Suprapubic skin (tissue), 4 donors: ENCODE data around the gene SERPINI1. TPM values are rescaled to one million over a fixed set of nuclear protein-coding genes. Genes with fewer than 3 reads are reported as not detected.

Source experiments
- DNase-seq, 2 donors: peaks; one replicate each; pipeline ENCODE4 v3.0.0-alpha.2; 2019; ENCODE audit warnings: low spot score in 2 of 2
- H3K27ac ChIP-seq: fragments of 200-600 bp; sonication (generic); one replicate; pipeline ENCODE4 v1.5.1; 2019
- H3K27me3 ChIP-seq: fragments of 200-600 bp; sonication (generic); one replicate; pipeline ENCODE4 v1.5.1; 2019
- H3K36me3 ChIP-seq: fragments of 200-600 bp; sonication (generic); one replicate; pipeline ENCODE4 v1.5.1; 2019
- H3K4me1 ChIP-seq: fragments of 200-600 bp; sonication (generic); one replicate; pipeline ENCODE4 v1.5.1; 2019
- H3K4me3 ChIP-seq: fragments of 200-600 bp; sonication (generic); one replicate; pipeline ENCODE4 v1.5.1; 2019; ENCODE audit warnings: mild to moderate bottlenecking
- H3K9me3 ChIP-seq: fragments of 200-600 bp; sonication (generic); one replicate; pipeline ENCODE4 v1.5.1; 2019
- EP300 ChIP-seq: sonication (generic); formaldehyde crosslinking; IDR thresholded peaks from one replicate; pipeline ENCODE4 v1.6.1; 2017; ENCODE audit warnings: antibody characterized with exemption
- POLR2A ChIP-seq, 2 donors: fragments of 450-650 bp; IDR thresholded peaks; one replicate each; pipeline ENCODE4 v1.6.1; 2017; ENCODE audit warnings: antibody characterized with exemption in 2 of 2, mild to moderate bottlenecking in 2 of 2, moderate library complexity in 2 of 2
- POLR2AphosphoS5 ChIP-seq, 3 donors: sonication (generic); formaldehyde crosslinking; IDR thresholded peaks; one replicate each; pipeline ENCODE4 v1.6.1; 2017; ENCODE audit warnings: antibody characterized with exemption in 3 of 3
- WGBS: methylation state at CpG from one replicate; pipeline ENCODE4 v1.1.5; 2018; 5-methylcytosine and 5-hydroxymethylcytosine counted together
- total RNA-seq, 4 donors: library from RNA; depleted of rRNA; stranded (reverse); fragments of >200 nt; gene quantifications; one replicate each; pipeline ENCODE4 v1.1.0, GENCODE V29; 2016
- TF ChIP-seq, protein P1 (sequence below), 2 donors: fragments of 200-600 bp in 1 of 2; fragments of 450-650 bp in 1 of 2; sonication (generic) in 1 of 2; IDR thresholded peaks; one replicate each; pipeline ENCODE4 v1.5.1; 2016 to 2019; ENCODE audit warnings: antibody characterized with exemption in 2 of 2, mild to moderate bottlenecking in 1 of 2, moderate library complexity in 1 of 2

The SERPINI1 gene
- total RNA-seq, 4 donors from 2014 or later: 1.6 to 3.0 (median 2.0) TPM

GRCh38 chr3:167870181-167870580 is 134.7 kb downstream of the SERPINI1 start:
- no peaks in the 10 kb centered on the region for H3K36me3 ChIP-seq
- 61% methylated on average over 4 of the region's 4 CpGs for WGBS
- H3K4me1 ChIP-seq: no peaks in the 10 kb centered on the region
- no peak overlapping the region for H3K27ac ChIP-seq
- no peak overlapping the region for H3K4me3 ChIP-seq
- DNase-seq: no peak
- TF ChIP-seq, protein P1, sequence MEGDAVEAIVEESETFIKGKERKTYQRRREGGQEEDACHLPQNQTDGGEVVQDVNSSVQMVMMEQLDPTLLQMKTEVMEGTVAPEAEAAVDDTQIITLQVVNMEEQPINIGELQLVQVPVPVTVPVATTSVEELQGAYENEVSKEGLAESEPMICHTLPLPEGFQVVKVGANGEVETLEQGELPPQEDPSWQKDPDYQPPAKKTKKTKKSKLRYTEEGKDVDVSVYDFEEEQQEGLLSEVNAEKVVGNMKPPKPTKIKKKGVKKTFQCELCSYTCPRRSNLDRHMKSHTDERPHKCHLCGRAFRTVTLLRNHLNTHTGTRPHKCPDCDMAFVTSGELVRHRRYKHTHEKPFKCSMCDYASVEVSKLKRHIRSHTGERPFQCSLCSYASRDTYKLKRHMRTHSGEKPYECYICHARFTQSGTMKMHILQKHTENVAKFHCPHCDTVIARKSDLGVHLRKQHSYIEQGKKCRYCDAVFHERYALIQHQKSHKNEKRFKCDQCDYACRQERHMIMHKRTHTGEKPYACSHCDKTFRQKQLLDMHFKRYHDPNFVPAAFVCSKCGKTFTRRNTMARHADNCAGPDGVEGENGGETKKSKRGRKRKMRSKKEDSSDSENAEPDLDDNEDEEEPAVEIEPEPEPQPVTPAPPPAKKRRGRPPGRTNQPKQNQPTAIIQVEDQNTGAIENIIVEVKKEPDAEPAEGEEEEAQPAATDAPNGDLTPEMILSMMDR (IDR thresholded peaks at IDR 0.05): no peak
- no peak for TF ChIP-seq POLR2AphosphoS5 (IDR thresholded peaks at IDR 0.05)
- no peak for TF ChIP-seq POLR2A (IDR thresholded peaks at IDR 0.05)
- TF ChIP-seq EP300: no peak
- no peaks in the 10 kb centered on the region for H3K27me3 ChIP-seq
- H3K9me3 ChIP-seq: no peaks in the 10 kb centered on the region

DNA sequence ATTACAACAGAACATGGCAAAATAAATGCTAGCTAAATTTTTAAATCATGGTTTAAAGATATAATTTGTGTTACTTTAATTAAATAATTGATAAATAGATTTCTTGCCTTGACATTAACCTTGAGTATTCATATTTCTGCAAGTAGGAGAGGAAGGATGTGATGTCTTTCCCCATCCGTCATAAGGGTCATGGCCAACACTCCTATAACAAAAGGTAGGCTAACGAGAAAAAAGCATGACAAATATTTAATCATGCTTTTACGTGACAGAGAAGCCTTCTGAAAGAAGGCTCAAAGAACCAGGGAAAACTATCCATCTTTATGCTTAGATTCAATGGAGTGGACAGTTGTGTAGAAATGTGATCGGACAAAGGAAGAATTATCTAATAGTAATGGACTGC is 135.2 kb downstream of the SERPINI1 start:
- H3K27ac ChIP-seq: no peak overlapping the region
- TF ChIP-seq POLR2AphosphoS5 (IDR thresholded peaks at IDR 0.05) (no peak), POLR2A (IDR thresholded peaks at IDR 0.05) (no peak), EP300 (no peak)
- TF ChIP-seq, protein P1 (IDR thresholded peaks at IDR 0.05): no peak
- H3K9me3 ChIP-seq: no peaks in the 10 kb centered on the region

GRCh38 chr3:167872032-167872431 is 136.5 kb downstream of the SERPINI1 start:
- no peaks in the 10 kb centered on the region for H3K36me3 ChIP-seq
- TF ChIP-seq EP300 (no peak), POLR2A (IDR thresholded peaks at IDR 0.05) (no peak), POLR2AphosphoS5 (IDR thresholded peaks at IDR 0.05) (no peak)
- TF ChIP-seq, protein P1 (IDR thresholded peaks at IDR 0.05): no peak
- WGBS: 82% methylated on average over 3 of the region's 3 CpGs

More for the DNA sequence above, 135.2 kb downstream of the SERPINI1 start:
- 85% methylated on average over 4 of the region's 4 CpGs for WGBS
- Histone ChIP-seq H3K27me3 (no peaks in the 10 kb centered on the region), H3K4me1 (no peaks in the 10 kb centered on the region), H3K4me3 (no peak overlapping the region), H3K36me3 (no peaks in the 10 kb centered on the region)
- no peak for DNase-seq

GRCh38 chr3:167872941-167873340 is 137.4 kb downstream of the SERPINI1 start:
- no peak overlapping the region for H3K27ac ChIP-seq
- H3K4me3 ChIP-seq: no peak overlapping the region
- H3K27me3 ChIP-seq: no peaks in the 10 kb centered on the region
- H3K9me3 ChIP-seq: no peaks in the 10 kb centered on the region
- H3K4me1 ChIP-seq: peaks cover 10% of the 10 kb centered on the region
- 60% methylated on average over 1 of the region's 1 CpG for WGBS
- DNase-seq: no peak
- H3K36me3 ChIP-seq: no peaks in the 10 kb centered on the region
- TF ChIP-seq EP300: no peak
- TF ChIP-seq POLR2AphosphoS5 (IDR thresholded peaks at IDR 0.05): no peak

More at GRCh38 chr3:167872032-167872431, 136.5 kb downstream of the SERPINI1 start:
- Histone ChIP-seq H3K27me3 (no peaks in the 10 kb centered on the region), H3K27ac (no peak overlapping the region), H3K9me3 (no peaks in the 10 kb centered on the region), H3K4me1 (peaks cover 7% of the 10 kb centered on the region), H3K4me3 (no peak overlapping the region)
- no peak for DNase-seq

DNA sequence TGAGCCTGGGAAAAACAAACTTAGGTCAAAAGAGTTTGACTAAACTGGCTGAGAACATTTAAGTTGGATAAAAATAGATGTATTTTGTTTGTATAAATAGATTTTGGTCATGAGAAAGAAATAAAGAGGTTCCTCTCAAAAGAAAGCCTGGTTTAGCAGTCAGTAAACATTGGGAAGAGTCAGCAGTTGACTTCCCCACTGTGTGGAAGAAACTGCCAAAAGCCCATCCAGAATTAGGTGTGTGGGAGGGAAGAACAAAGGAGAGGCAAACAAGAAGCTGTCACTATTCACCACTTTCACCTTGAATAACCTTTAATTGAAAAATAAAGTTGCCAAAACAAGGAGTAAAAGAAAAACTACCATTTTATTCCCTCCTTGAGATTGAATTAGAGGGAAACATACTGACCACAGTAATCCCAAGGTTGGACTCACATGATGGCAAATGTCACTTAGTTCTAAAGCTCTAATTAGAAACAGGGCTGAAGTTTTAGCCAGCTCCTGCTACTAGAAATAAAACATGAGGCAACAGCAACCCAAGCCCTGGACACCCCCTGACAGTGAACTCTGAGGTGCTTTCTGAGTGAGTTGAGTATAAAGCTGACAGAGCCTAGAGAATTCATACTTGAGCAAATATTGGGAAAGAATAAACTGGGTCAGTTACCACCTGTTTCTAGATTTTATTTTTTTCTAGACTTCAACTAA is 139.3 kb downstream of the SERPINI1 start:
- H3K4me1 ChIP-seq: peaks cover 10% of the 10 kb centered on the region
- no peaks in the 10 kb centered on the region for H3K9me3 ChIP-seq
- DNase-seq: no peak

More for the DNA sequence above, 139.3 kb downstream of the SERPINI1 start:
- TF ChIP-seq POLR2A (IDR thresholded peaks at IDR 0.05) (no peak), POLR2AphosphoS5 (IDR thresholded peaks at IDR 0.05) (no peak), EP300 (no peak)
- TF ChIP-seq, protein P1 (IDR thresholded peaks at IDR 0.05): no peak
- Histone ChIP-seq H3K4me3 (no peak overlapping the region), H3K27me3 (no peaks in the 10 kb centered on the region), H3K36me3 (no peaks in the 10 kb centered on the region), H3K27ac (peak overlapping the region; percentile 36)

Other genes with a start within 250 kb of the SERPINI1 start
- not detected for gene WDR49, start 81.8 kb upstream of the SERPINI1 start, total RNA-seq
- gene PDCD10, start 829 bp upstream of the SERPINI1 start, total RNA-seq: 10 to 100 TPM; 45.7 to 57.2 (median 53.2) TPM